DND-41 (cell line): ENCODE results near the gene ARHGAP15.
"Not testable (repeated sequence)": the region's sequence is repeated elsewhere in the genome, so short reads cannot be mapped to it uniquely, and the experiment has no call there.

Experiments
- CTCF ChIP-seq: IDR thresholded peaks from 2 replicates; pipeline ENCODE4 v1.5.1; 2012; ENCODE audit warnings: borderline replicate concordance, low read length, moderate library complexity, mild to moderate bottlenecking; ENCODE audit not compliant: poor library complexity, severe bottlenecking; ENCODE audit errors: extremely low read depth
- EZH2 ChIP-seq: IDR thresholded peaks from 3 replicates; pipeline ENCODE4 v1.6.1; 2012; ENCODE audit warnings: borderline replicate concordance, low read depth, mild to moderate bottlenecking, moderate library complexity, low read length, inconsistent platforms; ENCODE audit not compliant: severe bottlenecking

- not testable (repeated sequence) for TF ChIP-seq CTCF, EZH2
Measured at GRCh38 chr2:143541899-143542298, 412.7 kb downstream of the ARHGAP15 start.
